Hindlimb muscle (tissue), 1 donor: Measurements from ENCODE around the gene FYN. TPM values are rescaled to one million over a fixed set of nuclear protein-coding genes. Genes with fewer than 3 reads are reported as not detected.

Experiments
- DNase-seq: peaks from one replicate; pipeline ENCODE4 v3.0.0-alpha.2; 2013
- polyA plus RNA-seq: library from polyadenylated mRNA; unstranded; fragments of 120-200 nt; gene quantifications from one replicate; pipeline ENCODE4 v1.2.1, GENCODE V29; 2013; ENCODE audit not compliant: insufficient read length

Gene FYN
- polyA plus RNA-seq, 1 donor, result 152 TPM

DNA sequence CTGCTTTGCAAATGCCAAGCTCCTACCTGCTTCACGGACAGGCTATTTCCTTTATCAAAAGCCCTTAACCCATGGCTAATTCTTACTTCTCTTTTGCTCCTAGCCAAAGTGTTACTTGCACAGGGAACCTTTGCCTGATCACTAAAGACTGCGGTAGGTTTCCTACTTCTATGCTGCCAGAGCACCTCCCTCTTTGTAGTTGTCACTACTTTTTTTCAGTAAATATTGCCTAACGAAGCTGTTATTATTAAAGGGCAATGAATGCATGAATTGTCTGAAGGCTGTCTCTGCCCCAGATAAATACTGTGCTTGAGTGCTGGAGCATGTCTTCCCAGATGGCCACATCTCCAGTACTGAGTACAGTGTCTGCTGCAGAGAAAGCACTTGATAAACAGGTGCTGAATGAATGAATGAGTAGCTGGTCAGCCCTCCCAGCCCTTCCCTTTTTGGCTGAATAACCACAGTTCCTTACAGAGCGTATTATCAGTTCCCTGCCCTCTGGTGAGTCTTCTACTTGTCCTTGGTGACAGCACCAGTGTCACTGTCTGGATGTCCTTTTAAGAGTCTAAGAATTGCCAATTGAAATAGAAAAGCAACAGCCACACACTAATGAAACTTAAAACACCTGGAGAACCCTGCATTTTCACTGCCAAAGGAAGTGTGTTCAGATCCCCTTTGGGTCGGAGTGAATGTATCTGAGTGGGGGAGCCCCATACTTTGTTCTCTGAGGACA lies 194.0 kb downstream of the FYN start:
- DNase-seq, result no peak

DNA sequence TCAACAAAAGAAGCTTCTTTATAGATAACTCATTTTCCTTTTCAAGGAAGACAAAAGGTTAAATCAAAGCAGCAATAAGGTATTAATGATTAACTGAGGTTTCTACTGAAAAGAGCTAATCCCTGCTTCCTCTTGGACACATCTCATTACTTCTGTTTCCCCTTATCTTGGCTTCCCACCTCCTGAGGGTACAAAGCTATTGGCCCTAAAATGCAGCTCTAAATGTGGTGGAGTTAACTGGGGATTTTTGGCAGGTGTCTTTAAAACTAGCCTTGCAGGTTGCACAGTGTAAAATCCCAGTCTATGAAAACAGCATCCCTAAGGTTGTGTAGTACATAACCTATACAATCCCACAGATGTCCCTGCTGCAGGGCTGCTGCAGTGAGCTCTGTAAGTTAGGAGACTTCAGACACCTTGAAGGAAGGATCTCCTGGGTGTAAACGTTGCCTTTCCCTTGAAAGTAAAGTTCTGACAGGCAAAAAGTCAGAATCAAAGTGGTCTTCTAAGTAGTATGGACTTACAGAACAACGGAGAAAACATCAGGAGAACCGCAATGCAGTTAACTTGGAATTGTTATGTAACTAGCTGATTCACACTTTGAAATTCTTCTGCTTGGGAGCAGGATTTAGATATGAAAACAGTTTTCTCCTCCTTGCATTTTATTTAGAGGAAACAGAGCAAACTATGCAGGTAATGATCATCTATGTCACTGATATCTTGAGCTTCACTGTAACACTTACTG lies 195.8 kb downstream of the FYN start:
- DNase-seq, result no peak

DNA sequence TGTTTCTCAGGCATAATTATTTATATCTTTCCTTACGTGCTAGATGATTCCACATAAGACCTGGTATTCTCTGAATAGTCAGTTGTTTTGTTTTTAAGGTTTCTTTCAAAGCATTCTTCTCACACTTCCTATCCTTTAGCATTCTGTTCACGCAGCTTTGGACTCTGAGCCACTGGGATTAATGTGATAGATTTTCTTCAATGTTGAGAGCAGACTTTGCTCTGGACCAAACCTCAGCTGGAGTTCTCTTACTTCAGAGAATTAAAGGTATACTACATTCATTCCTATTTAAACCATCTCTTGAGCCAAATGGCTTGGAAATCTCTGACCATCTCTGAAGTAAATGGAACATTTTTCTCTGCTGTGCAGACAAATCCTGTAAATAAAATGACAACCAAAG lies 196.9 kb downstream of the FYN start:
- DNase-seq, result no peak

DNA sequence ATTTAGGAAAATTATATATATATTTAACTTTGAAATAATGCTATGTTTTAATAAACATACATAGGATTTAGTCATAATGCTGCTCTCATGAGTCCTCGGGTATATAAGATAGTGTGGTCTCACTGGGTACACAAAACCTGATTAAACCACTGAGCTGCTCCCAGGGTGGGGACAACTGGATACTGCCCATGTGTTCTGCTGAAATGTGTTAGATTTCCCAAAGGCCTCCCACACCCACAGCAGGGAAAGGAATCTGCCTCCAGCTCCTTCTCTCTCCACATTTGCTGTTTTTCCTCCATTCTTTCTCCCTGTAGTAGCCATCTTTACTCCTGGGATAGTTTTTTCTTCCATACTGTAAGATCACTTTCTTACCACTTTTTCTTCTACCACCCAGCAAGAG lies 198.4 kb downstream of the FYN start:
- DNase-seq, result no peak

DNA sequence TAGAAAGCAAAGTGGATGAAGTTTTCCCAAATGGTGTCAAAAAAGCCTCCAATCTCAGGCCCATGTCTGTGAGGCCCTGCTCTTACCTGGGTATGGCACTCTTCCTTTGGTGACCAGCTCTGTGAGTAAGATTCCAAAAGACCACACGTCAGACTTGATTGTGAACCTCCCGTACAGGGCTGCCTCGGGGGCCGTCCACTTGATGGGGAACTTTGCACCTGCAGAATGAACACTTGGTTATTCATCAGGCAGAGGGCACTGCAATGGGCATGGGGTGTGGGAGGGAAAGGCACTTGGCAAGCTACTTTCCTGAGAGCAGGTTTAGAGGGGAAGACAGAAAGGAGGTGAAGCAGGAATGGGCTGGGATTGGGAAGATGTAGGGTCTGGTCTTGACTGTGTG lies 198.8 kb downstream of the FYN start:
- no peak for DNase-seq

DNA sequence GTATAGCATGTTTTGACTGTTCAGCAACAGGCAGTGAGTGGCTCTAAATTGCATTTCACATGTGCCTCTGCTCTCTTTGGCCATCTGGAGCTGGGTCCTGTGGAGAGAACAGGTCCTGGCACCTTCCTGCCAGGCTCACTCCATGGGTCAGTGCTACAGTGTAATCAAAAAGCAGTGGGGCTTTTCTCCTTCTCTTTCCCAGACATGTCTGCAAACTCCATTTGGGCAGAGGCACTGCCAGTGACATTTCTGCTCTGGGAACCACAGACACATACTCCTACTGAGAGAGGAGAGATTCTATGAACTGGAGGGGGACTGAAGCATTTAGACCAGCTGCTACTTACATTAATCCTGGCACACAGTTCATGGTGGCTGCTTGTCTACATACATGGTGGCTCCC lies 199.3 kb downstream of the FYN start:
- DNase-seq, result no peak

DNA sequence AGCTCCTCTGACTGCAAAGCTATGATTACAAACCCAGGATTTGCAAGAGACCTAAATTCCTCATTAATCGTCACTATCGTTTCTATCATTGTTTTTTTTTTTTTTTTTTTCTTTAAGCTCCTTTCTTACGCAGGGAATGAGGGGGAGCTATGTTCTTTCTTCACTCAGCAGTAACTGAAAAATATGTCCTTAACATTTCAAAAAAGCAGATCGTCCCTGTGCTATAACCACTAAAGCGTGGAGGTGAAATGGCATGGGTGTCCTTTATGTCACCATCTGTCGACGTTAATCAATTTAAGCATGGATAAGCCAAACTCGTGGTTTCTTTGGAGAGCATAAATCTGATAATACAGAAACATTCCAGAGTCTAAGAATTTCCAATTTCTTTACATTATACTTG lies 199.7 kb downstream of the FYN start:
- DNase-seq, result no peak

DNA sequence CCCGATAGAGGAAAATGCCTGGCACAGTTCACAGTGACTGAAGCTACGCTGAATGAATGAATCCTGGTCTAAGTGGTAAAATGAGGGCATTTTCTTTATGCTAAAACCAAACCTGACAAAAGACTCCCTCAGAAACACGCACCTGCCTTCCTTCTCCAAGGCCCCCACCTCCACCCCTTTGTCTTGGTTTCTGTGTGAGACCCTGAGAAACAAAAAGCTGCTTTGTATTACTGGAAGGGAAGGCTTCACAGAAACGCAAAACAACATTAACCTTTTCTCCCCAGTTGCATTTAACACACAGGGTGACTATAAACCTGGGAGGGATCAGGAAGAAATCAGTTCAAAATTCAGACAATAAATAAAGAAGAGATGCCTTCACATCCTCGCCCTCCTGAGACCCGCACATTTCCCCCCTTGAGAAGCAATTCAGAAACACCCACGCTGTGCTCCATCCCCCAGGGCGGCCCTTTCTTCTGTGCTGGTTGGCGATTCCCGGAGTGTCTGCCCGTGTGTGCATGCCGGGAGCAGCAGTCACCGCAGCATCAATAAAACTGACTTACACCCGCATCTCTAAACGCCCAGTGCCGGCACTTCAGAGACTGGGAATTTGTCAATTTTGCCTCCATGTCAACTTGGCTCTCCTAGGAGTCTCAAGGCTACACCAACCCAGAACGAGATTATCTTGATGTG lies 200.3 kb downstream of the FYN start:
- no peak for DNase-seq

DNA sequence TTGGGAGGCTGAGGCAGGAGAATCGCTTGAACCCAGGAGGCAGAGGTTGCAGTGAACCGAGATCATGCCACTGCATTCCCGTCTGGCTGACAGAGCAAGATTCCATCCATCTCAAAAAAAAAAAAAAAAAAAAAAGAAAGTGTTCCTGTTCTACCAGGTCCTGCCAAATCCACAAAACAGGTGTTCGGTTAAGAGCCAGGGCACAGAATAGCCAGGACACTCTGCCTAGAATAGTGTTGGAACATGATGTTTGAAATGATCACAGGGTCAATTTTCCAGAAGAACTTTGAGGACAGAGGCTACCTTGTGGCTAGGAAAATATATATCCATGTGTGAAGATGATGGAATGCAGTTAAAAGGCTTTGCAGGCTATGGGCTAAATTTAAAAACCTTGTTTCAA lies 203.9 kb downstream of the FYN start:
- peak; percentile 63 for DNase-seq

DNA sequence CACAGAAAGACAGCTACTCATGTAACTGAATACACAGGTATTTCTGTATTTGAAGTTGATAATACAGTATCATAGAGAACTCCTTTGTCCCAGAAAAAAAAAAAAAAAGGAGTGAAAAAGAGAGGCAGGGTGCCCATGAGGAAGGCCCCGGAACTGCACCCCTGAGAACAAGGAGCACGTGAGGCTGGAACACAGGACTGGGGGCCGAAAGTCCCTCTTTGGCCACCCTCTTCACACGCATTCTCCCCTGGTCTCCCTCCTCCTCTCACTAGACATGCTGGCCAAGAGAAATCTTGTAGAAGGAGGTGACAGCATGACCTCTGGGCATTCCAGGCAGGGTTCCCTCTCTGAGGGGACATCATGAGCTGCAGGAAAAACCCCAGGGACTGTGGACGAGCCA lies 204.8 kb downstream of the FYN start:
- DNase-seq, result no peak

DNA sequence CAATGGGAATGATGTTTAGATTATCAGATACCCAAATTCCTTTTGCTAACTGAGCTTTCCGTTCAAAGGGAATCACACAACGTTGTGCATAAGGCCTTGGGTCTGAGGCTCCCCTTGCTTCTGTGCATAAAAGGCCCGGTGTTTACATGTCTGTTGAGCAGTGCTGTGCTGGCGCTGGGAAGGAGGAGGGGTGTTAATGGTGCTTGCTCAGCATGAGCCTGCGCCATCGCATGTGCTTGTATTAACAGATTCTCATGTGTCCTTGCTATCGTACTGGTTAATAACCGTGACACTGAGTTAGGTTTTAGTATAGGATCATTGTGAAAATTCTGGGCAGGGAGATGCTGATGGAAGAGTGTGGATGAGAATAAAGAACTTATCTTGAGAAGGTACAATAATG lies 205.3 kb downstream of the FYN start:
- DNase-seq, result no peak

DNA sequence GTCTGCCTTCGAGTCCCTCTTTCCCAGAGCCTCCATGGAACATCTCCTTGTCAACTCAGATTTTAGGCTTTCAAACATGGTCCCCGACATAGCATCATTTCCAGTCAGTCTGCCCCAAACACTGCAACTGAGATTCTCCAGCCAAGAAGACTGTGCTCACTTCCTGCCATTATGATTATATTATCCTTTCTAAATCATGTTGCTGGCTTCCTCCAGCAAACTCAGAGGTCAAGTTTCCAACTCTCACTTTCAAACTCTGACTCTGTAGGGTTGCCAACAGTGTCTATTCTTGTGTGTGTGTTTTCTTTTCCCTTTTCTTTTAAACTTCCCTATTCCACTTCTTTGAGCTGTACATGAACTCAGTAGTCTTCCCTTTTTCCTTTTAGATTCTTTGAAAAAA lies 206.4 kb downstream of the FYN start:
- DNase-seq, result peak; percentile 53

DNA sequence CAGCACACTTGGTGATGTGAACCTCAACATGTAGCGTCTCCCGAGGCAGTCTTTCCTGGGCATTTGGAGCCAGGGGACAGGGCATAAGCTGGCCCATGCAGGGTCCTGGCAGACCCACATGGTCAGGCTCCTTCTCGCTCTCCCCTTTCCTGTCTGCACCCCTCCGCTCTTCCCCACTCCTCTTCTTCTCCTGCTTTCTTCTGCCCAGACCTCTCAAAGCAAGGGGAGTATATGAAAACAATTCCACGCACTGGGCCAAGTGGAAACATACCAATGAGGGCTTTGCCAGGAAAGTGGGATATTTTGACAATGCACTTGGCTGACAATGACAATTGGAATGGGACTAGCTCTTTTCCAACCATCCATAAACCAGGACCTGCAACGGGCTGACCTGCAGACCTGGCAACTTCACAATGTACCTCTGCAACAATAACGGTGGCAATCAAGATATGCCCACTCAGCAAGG lies 208.7 kb downstream of the FYN start:
- DNase-seq, result peak; percentile 79

DNA sequence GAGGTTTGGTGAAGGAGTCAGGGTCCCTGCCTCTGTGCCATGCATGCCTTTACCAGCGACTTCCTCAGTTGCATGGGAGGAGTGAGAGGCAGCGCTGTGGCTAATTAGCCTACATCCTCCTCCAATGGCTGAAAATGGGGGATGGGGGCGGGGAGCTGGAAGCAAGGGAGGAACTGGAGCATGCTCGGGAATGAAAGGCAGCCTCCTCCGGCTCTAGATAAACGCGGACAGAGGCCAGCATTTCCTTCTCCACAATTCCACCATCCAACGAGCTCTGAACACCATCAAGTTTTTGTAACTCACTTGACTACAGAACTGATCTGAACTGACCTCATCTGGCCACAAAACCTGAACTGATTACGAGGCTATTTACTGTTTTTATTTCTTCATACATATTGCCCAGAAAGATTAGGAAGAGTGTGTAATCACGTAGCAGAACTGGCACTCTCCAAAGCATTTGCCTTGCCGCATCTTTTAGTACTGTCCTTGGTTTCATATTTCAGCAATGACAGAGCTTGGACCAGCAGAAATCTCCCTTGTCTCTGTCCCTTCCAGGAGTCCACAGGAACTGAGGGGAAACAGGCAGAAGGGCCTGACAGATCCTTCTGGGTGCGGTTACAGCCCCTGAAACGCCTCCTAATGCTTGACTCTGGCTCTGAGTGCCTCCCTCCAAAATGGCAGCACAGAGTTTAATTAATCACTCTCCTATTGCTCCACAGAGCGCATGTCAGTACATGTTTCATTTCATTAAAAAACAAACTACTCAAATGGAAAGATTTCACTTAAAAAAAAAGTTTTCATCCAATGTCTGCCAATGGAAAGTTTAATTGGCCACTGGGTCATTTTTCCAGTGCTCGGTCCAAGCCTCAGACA lies 209.3 kb downstream of the FYN start:
- DNase-seq, result peak; percentile 84

DNA sequence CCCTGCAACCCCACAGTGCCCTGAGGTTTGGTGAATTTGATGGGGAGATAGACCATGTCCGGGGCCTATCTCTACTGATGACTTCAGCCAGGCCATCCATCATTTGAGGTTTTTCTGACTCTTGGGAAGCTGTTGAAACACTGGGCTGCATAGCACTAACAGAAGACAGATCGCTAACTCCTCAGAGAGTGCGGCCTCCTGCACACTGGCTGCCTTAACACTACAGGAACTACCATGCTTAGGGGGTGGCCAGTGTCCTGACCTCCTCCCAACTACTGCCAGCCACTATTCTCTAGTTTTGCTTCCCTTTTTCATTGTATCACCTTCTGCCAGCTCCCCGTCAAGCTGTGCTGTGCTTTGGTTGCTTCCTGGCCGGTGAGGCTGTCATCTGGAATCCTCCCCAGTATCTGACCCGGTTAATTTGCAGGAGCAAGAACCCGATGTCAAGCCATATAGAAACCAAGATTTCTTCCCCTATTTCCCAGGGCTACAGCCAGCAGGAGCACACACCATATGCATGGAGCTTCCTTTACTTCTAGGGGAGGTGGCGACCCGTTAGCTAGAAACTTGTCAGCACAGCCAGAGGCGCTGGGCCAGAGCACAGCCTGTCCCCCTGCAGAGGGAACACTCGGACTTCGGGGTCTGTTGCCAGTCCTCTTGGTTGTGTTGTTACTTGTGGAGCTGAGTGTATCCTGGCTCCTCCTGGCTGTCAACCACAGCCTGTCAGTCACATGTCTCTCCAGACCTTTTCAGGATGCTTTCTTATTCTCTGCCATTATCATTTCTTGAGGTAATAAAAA lies 210.3 kb downstream of the FYN start:
- DNase-seq, result no peak

DNA sequence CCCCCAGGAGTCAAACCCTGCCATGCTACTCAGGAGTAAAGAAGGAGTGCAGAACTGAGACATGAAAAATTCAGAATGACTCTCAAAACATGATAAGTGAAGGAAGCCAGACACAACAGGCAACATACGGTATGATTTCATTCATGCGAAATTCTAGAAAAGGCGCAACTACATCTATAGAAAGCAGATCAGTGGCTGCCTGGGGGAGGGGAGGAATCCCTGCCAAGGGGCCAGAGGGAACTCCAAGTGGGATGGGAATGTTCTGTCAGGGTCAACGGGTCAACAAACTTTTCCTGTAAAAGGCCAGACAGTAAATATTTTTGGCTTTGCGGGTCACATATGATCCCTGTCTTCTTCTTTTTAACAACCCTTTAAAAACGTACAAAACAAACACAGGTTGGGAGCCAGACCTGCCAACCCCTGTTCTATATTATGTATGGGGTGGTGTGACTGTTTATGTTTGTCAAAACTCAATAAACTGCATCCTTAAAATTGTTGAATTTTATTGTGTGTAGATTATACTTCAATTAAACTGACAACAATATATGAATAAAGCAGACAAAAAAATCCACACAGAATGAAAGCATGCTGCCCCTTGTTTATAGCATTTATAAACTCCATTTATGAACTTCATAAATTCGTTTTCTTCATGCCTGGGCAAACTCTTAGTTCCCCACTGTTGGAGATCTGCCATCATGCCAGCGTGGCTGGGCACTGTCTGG lies 211.0 kb downstream of the FYN start:
- no peak for DNase-seq

DNA sequence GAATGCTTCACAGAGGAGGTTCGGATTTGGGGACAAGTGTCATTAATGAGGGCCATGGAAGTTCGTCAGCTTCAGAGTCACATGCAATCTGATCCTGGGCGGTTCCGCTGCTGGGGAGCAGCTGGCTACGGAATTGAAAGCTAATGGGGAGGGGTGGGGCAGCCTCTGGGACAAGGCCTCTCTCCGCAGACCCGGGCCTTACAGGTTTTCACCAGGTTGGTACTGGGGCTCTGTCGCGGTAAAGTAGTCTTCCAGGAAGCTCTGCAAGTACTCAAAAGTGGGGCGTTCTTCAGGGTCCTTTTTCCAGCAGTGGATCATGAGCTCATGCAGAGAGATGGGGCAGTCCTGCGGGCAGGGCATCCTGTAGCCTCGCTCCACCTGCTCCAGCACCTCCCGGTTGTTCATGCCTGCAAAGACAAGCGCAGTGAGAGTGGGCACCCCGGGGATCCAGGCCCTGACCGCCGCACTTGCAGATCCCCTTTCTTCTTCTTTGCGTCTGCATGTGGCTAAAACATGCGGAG lies 211.7 kb downstream of the FYN start:
- no peak for DNase-seq

DNA sequence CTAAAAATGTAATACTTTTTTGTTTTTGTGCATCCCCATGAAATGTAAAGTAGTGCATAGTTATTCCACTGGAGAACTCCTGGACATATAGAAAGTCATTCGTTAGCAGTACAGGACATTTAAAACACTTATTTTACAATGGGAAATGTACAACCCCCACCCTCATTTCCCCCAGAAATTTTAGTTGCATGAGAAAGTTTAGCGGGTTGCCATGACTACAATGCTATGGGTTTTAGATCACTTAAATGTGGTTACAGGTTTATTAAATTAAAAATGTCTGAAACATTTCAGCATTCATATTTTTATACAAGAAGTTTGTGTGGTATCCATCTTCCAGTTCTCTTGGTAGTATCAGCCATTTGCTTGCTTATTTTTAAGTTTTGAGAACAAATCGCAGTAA lies 212.7 kb downstream of the FYN start:
- DNase-seq, result no peak

DNA sequence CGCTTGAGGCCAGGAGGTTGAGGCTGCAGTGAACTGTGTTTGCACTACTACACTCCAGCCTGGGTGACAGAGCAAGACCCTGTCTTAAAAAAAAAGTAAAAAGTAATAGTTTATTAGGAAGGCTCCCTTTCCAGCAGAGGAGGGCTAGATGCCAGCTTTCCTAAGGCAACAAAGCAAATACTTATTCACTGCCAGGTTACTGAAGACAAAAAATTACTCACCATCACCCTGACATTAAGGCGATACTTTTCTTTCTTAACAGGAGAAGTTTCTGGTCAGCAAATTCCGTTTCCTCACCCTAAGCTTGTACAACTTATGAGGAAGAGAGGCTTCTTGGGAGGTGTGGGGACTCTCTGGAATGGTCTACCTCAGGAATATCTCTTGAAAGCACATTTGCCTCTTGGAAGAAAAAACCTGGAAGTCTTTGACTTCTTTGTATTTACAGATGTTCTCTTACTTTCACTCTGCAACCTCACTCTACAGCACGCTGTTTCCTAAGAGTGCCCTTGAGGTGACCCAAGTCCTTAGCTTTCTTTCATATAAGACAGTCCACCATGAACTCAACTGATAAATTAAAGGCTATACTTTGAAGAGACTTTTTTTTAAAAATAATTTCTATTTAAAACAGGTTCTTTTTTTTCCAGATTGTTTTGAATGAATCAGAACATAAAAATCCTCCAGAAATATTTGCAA lies 214.6 kb downstream of the FYN start:
- DNase-seq, result peak; percentile 52

DNA sequence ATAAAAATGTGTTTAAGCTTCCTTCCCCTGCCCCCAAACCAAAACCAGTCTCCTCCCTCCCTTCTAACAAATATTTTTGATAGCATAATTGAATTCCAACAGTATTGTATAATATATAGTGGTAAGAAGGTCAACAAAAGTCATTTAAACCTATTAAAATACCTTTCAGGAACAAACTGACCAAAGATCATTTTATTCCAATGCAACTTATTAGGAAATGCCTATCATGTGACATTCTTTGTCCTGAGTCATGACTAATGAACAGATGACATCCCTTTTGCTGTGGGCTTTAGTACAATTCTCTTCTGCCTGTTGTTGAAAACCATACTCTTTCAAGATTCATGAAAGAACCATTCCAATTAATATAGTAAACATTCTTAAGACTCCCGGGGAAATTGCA lies 216.1 kb downstream of the FYN start:
- DNase-seq, result no peak
